SHP77 treated with DMSO at 0.1 percent for 48 hours (cell line): ENCODE data around the gene OR1F1.
"Not testable (repeated sequence)": the region's sequence is repeated elsewhere in the genome, so short reads cannot be mapped to it uniquely, and the experiment has no call there.

Experiments used
- DNase-seq: peaks from one replicate; lab custom pipeline; 2025; lab: John Stamatoyannopoulos, UW

The OR1F1 gene

GRCh38 chr16:3173892-3174617 lies 13.9 kb upstream of the OR1F1 start:
- peak; percentile 60 for DNase-seq

DNA sequence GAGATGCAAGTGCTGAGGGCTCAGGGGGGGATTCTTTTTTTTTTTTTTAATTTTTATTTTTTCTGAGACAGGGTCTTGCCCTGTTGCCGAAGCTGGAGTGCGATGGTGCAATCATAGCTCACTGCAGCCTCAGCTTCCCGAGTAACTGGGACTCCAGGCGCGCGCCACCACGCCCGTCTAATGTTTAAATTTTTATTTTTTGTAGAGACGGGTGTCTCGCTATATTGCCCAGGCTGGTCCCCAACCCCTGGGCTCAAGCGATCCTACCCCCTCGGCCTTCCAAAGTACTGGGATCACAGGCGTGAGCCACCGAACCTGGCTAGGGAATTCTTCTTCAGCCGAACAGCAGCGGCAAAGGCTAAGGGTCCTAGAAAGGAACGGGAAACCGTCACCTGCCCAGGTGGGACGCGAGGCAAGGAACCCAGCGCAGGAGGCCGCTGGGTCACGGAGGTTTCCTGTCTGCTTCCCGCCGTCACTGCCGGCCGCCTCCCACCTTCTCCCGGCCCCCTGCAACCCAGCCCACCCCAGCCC lies 13.3 kb upstream of the OR1F1 start:
- DNase-seq: no peak

DNA sequence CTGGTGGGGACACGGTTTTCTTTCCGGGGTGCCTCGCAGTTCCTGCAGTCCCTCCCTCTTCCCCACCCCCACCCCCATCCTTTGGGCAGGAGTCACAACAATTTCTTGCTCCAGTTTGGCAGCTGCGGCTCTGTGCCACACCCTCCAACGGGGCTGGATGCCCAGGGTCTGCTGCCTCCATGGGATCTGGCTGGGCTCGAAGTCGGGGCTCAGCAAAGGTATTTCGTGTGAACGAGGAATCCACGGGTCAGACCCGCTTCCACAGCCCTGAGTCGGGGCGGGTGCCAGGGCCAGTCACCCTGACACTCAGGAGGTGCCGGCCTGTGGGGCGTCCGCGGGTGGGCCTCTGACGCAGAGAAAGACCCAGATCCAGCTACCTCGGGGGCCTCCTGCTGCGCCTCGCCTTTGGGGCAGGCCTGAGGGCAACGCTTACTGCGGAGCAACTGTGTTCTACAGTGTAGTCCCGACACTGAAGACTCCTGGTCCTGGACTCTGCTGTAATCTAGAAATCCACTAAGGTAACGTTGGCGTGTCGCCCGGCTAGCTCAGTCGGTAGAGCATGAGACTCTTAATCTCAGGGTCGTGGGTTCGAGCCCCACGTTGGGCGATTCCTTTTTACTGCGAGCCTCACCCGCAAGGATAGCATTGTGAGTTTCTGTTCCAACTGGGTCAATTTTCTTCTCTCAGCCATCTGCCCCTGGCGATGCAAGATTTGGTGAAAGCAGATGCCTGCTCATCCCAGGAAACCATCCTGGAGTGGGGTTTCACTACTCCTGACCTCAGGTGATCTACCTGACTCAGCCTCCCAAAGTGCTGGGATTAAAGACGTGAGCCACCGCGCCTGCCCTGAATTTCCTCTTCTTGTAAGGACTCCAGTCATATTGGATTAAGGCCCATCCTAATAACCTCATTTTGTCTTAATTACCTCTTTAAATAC lies 12.6 kb upstream of the OR1F1 start:
- no peak for DNase-seq

DNA sequence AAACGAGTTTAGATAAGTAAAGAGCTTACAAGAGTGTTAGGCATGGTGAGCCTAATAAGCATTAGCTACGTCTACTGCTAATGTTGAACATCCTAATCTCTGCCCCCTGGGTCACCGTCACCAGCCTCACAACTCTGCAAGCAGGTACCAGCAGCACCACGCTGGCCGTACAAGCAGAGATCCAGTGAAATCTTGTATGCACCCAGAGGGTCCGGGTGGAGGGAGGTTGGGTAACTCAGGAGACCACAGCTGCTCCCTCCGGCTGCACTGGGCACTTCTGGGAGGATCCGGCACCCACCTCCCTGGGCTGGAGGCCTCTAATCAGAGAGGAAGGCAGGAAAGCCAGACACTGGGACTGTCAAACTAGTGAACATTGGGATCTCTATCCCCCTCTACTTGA lies 8.4 kb upstream of the OR1F1 start:
- no peak for DNase-seq

GRCh38 chr16:3180445-3180878 lies 7.5 kb upstream of the OR1F1 start:
- DNase-seq: no peak

DNA sequence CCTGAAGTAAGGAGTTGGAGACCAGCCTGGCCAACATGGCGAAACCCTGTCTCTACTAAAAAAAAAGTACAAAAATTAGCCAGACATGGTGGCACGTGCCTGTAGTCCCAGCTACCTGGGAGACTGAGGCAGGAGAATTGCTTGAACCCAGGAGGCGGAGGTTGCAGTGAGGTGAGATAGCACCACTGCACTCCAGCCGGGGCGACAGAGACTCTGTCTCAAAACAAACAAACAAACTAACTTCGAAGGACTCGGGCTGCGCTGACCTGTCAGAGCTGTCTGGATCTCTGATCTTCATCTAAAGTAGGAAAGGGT lies 5.8 kb upstream of the OR1F1 start:
- DNase-seq: not testable (repeated sequence)

DNA sequence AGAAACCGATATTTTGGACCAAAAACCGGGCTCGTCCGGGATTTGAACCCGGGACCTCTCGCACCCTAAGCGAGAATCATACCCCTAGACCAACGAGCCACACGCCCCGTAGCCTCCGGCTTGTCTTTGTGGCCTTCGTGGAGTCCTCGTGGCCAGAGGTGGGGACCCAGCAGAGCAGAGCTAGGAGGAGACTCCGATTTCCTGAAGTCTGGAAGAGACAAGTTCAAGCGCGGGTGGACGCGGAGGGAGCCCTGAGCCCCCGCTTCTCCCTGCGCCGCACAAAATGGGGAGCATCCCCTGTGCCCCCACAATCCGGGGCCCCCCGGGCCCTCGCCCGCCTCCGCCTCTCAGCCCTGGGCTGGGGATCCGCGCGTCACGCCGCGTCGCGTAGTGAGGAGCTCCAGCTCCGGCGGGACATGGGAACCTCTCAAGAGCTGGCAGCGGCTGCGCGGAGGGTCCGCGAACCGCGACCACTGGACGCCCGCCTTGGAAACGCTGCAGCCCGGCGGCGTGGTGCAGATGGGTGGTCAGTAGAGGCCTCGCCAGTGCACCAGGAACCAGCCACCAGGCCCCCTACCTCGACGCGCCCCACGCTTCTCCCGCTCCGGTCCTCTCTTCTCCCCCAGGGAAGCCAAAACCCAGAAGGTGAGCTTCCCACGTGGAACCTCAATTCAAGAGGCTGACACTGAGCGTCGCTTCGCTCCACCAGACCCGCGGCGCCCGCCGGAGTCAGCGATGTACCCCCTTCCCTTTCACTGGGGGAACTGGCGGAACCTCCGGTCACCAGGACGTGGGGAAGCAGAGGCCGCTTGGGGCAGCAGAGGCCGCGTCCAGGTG lies 5.2 kb upstream of the OR1F1 start:
- DNase-seq: no peak

GRCh38 chr16:3183445-3184139 lies 4.4 kb upstream of the OR1F1 start:
- no peak for DNase-seq

GRCh38 chr16:3186946-3187690 lies 886 bp upstream of the OR1F1 start:
- DNase-seq: no peak

GRCh38 chr16:3188675-3188924 lies 596 bp downstream of the OR1F1 start:
- no peak for DNase-seq

GRCh38 chr16:3188925-3189825 lies 1.2 kb downstream of the OR1F1 start:
- no peak for DNase-seq

GRCh38 chr16:3189869-3190268 lies 1.9 kb downstream of the OR1F1 start:
- DNase-seq: no peak

DNA sequence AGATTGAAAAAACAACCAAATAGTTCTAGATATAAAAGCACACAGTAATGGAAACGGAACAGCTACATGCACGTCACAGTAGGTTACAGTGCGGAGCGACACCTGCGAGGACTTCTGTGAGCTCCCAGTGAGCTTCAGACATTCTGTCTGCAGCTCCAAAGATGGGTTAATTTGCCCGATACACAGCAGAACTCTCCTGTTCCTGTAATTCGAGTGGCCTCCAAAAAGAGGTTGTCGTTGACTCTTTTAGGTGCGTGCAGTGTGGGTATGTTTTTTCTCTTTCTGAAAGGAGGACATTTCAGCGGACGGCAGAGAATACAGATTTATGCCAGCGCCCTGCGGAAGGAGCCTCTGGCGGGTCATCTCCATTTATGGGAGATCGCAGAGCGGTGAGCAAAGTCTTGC lies 2.9 kb downstream of the OR1F1 start:
- DNase-seq: no peak

GRCh38 chr16:3192476-3193019 lies 4.5 kb downstream of the OR1F1 start:
- DNase-seq: no peak

- DNase-seq: no peak
These were observed 5.5 kb downstream of the OR1F1 start for GRCh38 chr16:3193221-3194212.

GRCh38 chr16:3194792-3195191 lies 6.8 kb downstream of the OR1F1 start:
- DNase-seq: no peak

DNA sequence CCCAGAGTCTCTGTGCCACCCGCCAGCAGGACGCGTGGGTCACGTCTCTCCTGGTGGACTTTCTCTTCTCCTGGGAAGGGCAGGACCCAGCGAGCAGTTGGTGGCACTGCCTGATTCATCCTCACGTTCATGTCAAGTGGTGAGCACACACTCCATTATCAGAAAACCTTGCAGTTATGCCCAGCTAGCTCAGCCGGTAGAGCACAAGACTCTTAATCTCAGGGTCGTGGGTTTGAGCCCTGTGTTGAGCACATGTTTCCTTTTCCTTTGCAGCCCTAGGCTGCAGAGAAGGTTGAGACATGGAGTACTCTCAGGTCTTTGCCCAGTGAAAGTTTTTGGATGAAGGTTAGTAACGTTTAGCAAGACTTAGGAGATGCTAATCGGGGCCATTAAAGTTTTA lies 8.0 kb downstream of the OR1F1 start:
- no peak for DNase-seq

- not testable (repeated sequence) for DNase-seq
These were observed 9.8 kb downstream of the OR1F1 start for GRCh38 chr16:3197694-3198333.
